Fibroblast of the conjunctiva (primary cell): ENCODE results near the gene TMCO4.
"Not testable (repeated sequence)": the region's sequence is repeated elsewhere in the genome, so short reads cannot be mapped to it uniquely, and the experiment has no call there.

Experiments used
- DNase-seq: peaks from one replicate; pipeline ENCODE4 v3.0.0-alpha.2; 2010; ENCODE audit warnings: low read depth

TMCO4 gene

GRCh38 chr1:19636065-19636464, 163.7 kb downstream of the TMCO4 start:
- no peak for DNase-seq

DNA sequence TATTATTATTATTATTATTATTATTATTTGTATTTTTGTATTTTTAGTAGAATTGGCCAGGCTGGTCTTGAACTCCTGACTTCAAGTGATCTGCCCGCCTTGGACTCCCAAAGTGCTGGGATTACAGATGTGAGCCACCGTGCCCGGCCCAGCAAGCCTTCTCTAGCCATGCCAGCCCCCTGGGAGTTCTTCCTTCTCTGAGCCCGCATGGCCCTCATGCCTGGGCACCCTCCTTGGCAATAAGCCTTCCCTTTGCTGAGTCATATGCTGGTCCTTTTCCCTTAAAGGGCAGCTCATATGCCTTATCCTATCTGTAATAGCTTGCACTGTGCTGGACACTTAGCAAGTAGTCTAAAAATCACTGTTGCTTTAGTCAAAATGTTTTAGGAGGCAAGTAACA, 164.1 kb downstream of the TMCO4 start:
- no peak for DNase-seq

GRCh38 chr1:19635064-19635463, 164.7 kb downstream of the TMCO4 start:
- not testable (repeated sequence) for DNase-seq

DNA sequence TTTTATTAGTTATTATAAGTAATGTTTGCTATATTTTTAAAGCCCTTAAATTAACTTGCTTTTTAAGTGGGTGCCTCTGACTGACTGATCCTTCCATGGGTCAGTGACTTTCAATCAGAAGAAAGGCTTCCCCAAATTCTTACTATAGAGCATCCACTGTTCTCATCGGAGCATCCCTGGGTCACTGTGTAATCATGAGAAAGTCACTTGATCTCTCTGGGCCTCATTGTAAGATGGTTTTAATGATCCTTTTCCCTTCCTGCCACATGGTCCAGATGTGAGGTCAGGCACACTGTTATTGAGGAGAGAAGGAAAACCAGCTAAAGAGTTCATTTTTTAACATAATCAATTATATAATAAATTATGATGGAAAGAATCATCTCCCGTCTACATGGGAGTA, 166.6 kb downstream of the TMCO4 start:
- DNase-seq = no peak
